IMR-90 (cell line): ENCODE measurements around the gene DCP2.

Experiments used
- BHLHE40 ChIP-seq: fragments of 150-350 bp; IDR thresholded peaks from 2 replicates; pipeline ENCODE4 v1.6.1; 2016; ENCODE audit warnings: mild to moderate bottlenecking, low read depth, low read length
- CEBPB ChIP-seq: IDR thresholded peaks from 2 replicates; pipeline ENCODE4 v1.6.1; 2012; ENCODE audit warnings: low read depth, low read length, improper control_type of control experiment
- CHD1 ChIP-seq: IDR thresholded peaks from 2 replicates; pipeline ENCODE4 v1.6.1; 2012; ENCODE audit warnings: low read depth, low read length, improper control_type of control experiment
- MAFK ChIP-seq: IDR thresholded peaks from 2 replicates; pipeline ENCODE4 v1.6.1; 2012; ENCODE audit warnings: low read depth, low read length, improper control_type of control experiment
- POLR2A ChIP-seq: IDR thresholded peaks from 2 replicates; pipeline ENCODE4 v1.6.1; 2012; ENCODE audit warnings: mild to moderate bottlenecking, low read depth, low read length
- RAD21 ChIP-seq: IDR thresholded peaks from 2 replicates; pipeline ENCODE4 v1.6.1; 2012; ENCODE audit warnings: low read length, improper control_type of control experiment
- RFX5 ChIP-seq: IDR thresholded peaks from 2 replicates; pipeline ENCODE4 v1.8.0; 2012; ENCODE audit warnings: low read depth, mild to moderate bottlenecking, low read length, moderate library complexity
- TF ChIP-seq, protein P1 (sequence below): conservative IDR thresholded peaks from 2 replicates; pipeline ENCODE4 v1.5.1; 2012; ENCODE audit warnings: mild to moderate bottlenecking, low read depth, low read length, improper control_type of control experiment
- TF ChIP-seq, protein P2 (sequence below): fragments of 150-350 bp; IDR thresholded peaks from 2 replicates; pipeline ENCODE4 v1.6.1; 2017; ENCODE audit warnings: mild to moderate bottlenecking, antibody characterized with exemption, low read length, low read depth
- TF ChIP-seq, protein P3 (sequence below): fragments of 150-350 bp; IDR thresholded peaks from 2 replicates; pipeline ENCODE4 v1.6.1; 2016; ENCODE audit warnings: low read depth, mild to moderate bottlenecking, low read length, moderate library complexity, borderline replicate concordance

DNA sequence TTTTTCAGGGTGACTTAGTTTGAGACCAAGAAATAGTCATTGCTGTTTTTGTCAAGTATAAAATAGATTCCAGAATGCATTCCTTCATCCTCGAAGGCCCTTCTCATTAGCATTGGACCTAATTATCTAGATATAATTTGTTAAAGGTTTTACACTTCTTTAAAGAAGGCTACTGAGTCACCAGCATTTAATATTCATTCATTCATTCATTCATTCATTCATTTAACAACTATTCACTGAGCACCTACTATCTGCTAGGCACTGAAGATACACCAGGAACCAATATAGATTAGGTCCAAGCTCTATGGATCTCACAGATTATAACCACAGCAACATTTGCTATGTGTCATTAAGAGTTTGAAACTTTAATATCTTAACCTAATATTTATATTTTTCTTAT, 43.5 kb upstream of the DCP2 start:
- TF ChIP-seq, protein P1, sequence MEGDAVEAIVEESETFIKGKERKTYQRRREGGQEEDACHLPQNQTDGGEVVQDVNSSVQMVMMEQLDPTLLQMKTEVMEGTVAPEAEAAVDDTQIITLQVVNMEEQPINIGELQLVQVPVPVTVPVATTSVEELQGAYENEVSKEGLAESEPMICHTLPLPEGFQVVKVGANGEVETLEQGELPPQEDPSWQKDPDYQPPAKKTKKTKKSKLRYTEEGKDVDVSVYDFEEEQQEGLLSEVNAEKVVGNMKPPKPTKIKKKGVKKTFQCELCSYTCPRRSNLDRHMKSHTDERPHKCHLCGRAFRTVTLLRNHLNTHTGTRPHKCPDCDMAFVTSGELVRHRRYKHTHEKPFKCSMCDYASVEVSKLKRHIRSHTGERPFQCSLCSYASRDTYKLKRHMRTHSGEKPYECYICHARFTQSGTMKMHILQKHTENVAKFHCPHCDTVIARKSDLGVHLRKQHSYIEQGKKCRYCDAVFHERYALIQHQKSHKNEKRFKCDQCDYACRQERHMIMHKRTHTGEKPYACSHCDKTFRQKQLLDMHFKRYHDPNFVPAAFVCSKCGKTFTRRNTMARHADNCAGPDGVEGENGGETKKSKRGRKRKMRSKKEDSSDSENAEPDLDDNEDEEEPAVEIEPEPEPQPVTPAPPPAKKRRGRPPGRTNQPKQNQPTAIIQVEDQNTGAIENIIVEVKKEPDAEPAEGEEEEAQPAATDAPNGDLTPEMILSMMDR: no peak
- TF ChIP-seq RFX5 (no peak), CHD1 (no peak), BHLHE40 (no peak), POLR2A (no peak), CEBPB (no peak), RAD21 (no peak), MAFK (no peak)
- TF ChIP-seq, protein P2, sequence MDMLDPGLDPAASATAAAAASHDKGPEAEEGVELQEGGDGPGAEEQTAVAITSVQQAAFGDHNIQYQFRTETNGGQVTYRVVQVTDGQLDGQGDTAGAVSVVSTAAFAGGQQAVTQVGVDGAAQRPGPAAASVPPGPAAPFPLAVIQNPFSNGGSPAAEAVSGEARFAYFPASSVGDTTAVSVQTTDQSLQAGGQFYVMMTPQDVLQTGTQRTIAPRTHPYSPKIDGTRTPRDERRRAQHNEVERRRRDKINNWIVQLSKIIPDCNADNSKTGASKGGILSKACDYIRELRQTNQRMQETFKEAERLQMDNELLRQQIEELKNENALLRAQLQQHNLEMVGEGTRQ: no peak
- TF ChIP-seq, protein P3, sequence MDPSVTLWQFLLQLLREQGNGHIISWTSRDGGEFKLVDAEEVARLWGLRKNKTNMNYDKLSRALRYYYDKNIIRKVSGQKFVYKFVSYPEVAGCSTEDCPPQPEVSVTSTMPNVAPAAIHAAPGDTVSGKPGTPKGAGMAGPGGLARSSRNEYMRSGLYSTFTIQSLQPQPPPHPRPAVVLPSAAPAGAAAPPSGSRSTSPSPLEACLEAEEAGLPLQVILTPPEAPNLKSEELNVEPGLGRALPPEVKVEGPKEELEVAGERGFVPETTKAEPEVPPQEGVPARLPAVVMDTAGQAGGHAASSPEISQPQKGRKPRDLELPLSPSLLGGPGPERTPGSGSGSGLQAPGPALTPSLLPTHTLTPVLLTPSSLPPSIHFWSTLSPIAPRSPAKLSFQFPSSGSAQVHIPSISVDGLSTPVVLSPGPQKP: no peak
